ENCODE results near the gene HSP90AA1.
"Not testable (repeated sequence)": the region's sequence is repeated elsewhere in the genome, so short reads cannot be mapped to it uniquely, and the experiment has no call there.

Gene HSP90AA1

GRCh38 chr14:102080183-102081080, 6.4 kb downstream of the HSP90AA1 start:
- ChIA-PET CTCF (no interaction called here), POLR2A (no interaction called here)
- TF ChIP-seq CTCF (IDR thresholded peaks at IDR 0.05; ENCODE audit: control extremely low read depth, extremely low read depth, low read depth, missing control alignments) = no peak
- DNase-seq (ENCODE audit: extremely low spot score) = no peak

- CTCF ChIA-PET = interaction anchor here (1.0 kb wide), 1 partner anchor 235 kb away, joined by 3 read pairs; no protein-coding TSS in a partner anchor
- no peak for TF ChIP-seq CTCF (IDR thresholded peaks at IDR 0.05; ENCODE audit: control extremely low read depth, extremely low read depth, low read depth, missing control alignments)
Measured at GRCh38 chr14:102079700-102079979, 7.2 kb downstream of the HSP90AA1 start.

GRCh38 chr14:102078831-102079699, 7.8 kb downstream of the HSP90AA1 start:
- TF ChIP-seq CTCF (IDR thresholded peaks at IDR 0.05; ENCODE audit: control extremely low read depth, extremely low read depth, low read depth, missing control alignments) = no peak
- no peak for DNase-seq (ENCODE audit: extremely low spot score)
- ChIA-PET POLR2A (interaction anchor here (0.5 to 1.0 kb wide), 7 partner anchors 9 to 274 kb away, joined by 3 to 5 read pairs (median 3); no protein-coding TSS in a partner anchor), CTCF (interaction anchor here (1.0 to 1.1 kb wide), 2 partner anchors 17 to 236 kb away, joined by 3 to 4 read pairs; no protein-coding TSS in a partner anchor)

More at GRCh38 chr14:102079700-102079979, 7.2 kb downstream of the HSP90AA1 start:
- DNase-seq (ENCODE audit: extremely low spot score) = no peak
- POLR2A ChIA-PET = interaction anchor here (0.6 kb wide), 1 partner anchor 12 kb away, joined by 4 read pairs; no protein-coding TSS in a partner anchor

- POLR2A ChIA-PET = interaction anchor here (0.6 to 1.0 kb wide), 5 partner anchors 10 to 273 kb away, joined by 3 to 5 read pairs (median 3); no protein-coding TSS in a partner anchor
- DNase-seq (ENCODE audit: extremely low spot score) = not testable (repeated sequence)
- CTCF ChIA-PET = interaction anchor here (1.1 kb wide), 1 partner anchor 18 kb away, joined by 4 read pairs; no protein-coding TSS in a partner anchor
Measured at GRCh38 chr14:102078361-102078791, 8.5 kb downstream of the HSP90AA1 start.

- CTCF ChIA-PET = interaction anchor here (1.7 kb wide), 1 partner anchor 19 kb away, joined by 6 read pairs; no protein-coding TSS in a partner anchor
- DNase-seq (ENCODE audit: extremely low spot score) = no peak
- POLR2A ChIA-PET = interaction anchor here (0.6 to 2.6 kb wide), 6 partner anchors 8 to 33 kb away, joined by 3 to 14 read pairs (median 6); partner anchors contain the start of gene HSP90AA1
- TF ChIP-seq CTCF (IDR thresholded peaks at IDR 0.05; ENCODE audit: control extremely low read depth, extremely low read depth, low read depth, missing control alignments) = no peak
Measured at GRCh38 chr14:102077382-102077709, 9.5 kb downstream of the HSP90AA1 start.

- no peak for TF ChIP-seq CTCF (IDR thresholded peaks at IDR 0.05; ENCODE audit: control extremely low read depth, extremely low read depth, low read depth, missing control alignments)
- ChIA-PET POLR2A (interaction anchor here (0.6 to 2.6 kb wide), 3 partner anchors 9 to 99 kb away, joined by 3 to 14 read pairs (median 5); partner anchors contain the start of gene HSP90AA1), CTCF (interaction anchor here (0.8 to 1.5 kb wide), 4 partner anchors 11 to 311 kb away, joined by 3 read pairs; no protein-coding TSS in a partner anchor)
- DNase-seq (ENCODE audit: extremely low spot score) = no peak
Measured at GRCh38 chr14:102075155-102075554, 11.7 kb downstream of the HSP90AA1 start.

Measured in GM10248 (cell line).